Osteoblast (primary cell): ENCODE measurements around the gene RBM15B. TPM values are rescaled to one million over a fixed set of nuclear protein-coding genes. Genes with fewer than 3 reads are reported as not detected.

ENCODE experiments used
- DNase-seq: peaks from one replicate; pipeline ENCODE4 v3.0.0; 2011; ENCODE audit warnings: low spot score, mixed read lengths; ENCODE audit not compliant: insufficient read length; ENCODE audit errors: missing footprints
- H2AFZ ChIP-seq: 2 replicates; pipeline ENCODE4 v1.6.0; 2011; ENCODE audit warnings: mild to moderate bottlenecking, low read length
- H3K27ac ChIP-seq: 2 replicates; pipeline ENCODE4 v1.5.1; 2011; ENCODE audit warnings: mild to moderate bottlenecking, low read depth, low read length, moderate library complexity
- H3K27me3 ChIP-seq: 2 replicates; pipeline ENCODE4 v1.6.0; 2012; ENCODE audit warnings: mild to moderate bottlenecking, control low read depth, inconsistent platforms, low read length, moderate library complexity; ENCODE audit not compliant: insufficient read depth
- H3K36me3 ChIP-seq: 2 replicates; pipeline ENCODE4 v1.5.1; 2011; ENCODE audit warnings: mild to moderate bottlenecking, low read length, control low read depth, moderate library complexity; ENCODE audit not compliant: insufficient read depth
- H3K4me1 ChIP-seq: 2 replicates; pipeline ENCODE4 v1.5.1; 2011; ENCODE audit warnings: mild to moderate bottlenecking, low read length, control low read depth, moderate library complexity; ENCODE audit not compliant: insufficient read depth
- H3K4me2 ChIP-seq: 2 replicates; pipeline ENCODE4 v1.6.0; 2011; ENCODE audit warnings: mild to moderate bottlenecking, low read length; ENCODE audit not compliant: insufficient read depth
- H3K4me3 ChIP-seq: fragments of 200-600 bp; sonication (generic); 3 replicates; pipeline ENCODE4 v1.5.1; 2012; ENCODE audit warnings: mild to moderate bottlenecking, low read length, inconsistent platforms; ENCODE audit not compliant: insufficient read depth
- H3K79me2 ChIP-seq: 2 replicates; pipeline ENCODE4 v1.6.0; 2012; ENCODE audit warnings: mild to moderate bottlenecking, low read length, control low read depth, inconsistent platforms; ENCODE audit not compliant: insufficient read depth
- H3K9me3 ChIP-seq: 2 replicates; pipeline ENCODE4 v1.5.1; 2011; ENCODE audit warnings: low read depth, low read length, control low read depth
- H4K20me1 ChIP-seq: 2 replicates; pipeline ENCODE4 v1.6.0; 2012; ENCODE audit warnings: mild to moderate bottlenecking, low read length, control low read depth; ENCODE audit not compliant: insufficient read depth
- CTCF ChIP-seq: IDR thresholded peaks from 2 replicates; pipeline ENCODE4 v1.5.1; 2011; ENCODE audit warnings: mild to moderate bottlenecking, low read depth, low read length, moderate library complexity; ENCODE audit errors: extremely low read depth
- total RNA-seq: library from RNA; depleted of rRNA; stranded (reverse); fragments of >200 nt; gene quantifications from 2 replicates; pipeline ENCODE4 v1.2.3, GENCODE V29; 2012

RBM15B gene
- total RNA-seq, 1 donor = 48.9 TPM

- DNase-seq = no peak
- Histone ChIP-seq H3K4me2 (no peak overlapping the region), H3K27ac (no peak overlapping the region), H3K79me2 (peaks cover 17% of the 10 kb centered on the region), H3K4me3 (no peak overlapping the region), H3K9me3 (no peaks in the 10 kb centered on the region), H2AFZ (no peak overlapping the region), H4K20me1 (peaks cover 12% of the 10 kb centered on the region), H3K4me1 (peaks cover 6% of the 10 kb centered on the region), H3K27me3 (no peaks in the 10 kb centered on the region), H3K36me3 (peaks cover 41% of the 10 kb centered on the region)
- no peak for TF ChIP-seq CTCF
Measured at GRCh38 chr3:51400166-51400565, 9.1 kb downstream of the RBM15B start.

- Histone ChIP-seq H3K79me2 (peaks cover 1% of the 10 kb centered on the region), H2AFZ (no peak overlapping the region), H3K4me2 (no peak overlapping the region), H3K27me3 (no peaks in the 10 kb centered on the region), H3K36me3 (peaks cover 25% of the 10 kb centered on the region), H4K20me1 (no peaks in the 10 kb centered on the region), H3K4me1 (peaks cover 6% of the 10 kb centered on the region), H3K4me3 (no peak overlapping the region), H3K27ac (no peak overlapping the region), H3K9me3 (no peaks in the 10 kb centered on the region)
- TF ChIP-seq CTCF = no peak
- DNase-seq = no peak
Measured at GRCh38 chr3:51401735-51402134, 10.7 kb downstream of the RBM15B start.

- Histone ChIP-seq H3K4me2 (no peak overlapping the region), H3K9me3 (no peaks in the 10 kb centered on the region), H2AFZ (no peak overlapping the region), H3K27me3 (no peaks in the 10 kb centered on the region), H3K4me3 (no peak overlapping the region), H3K27ac (no peak overlapping the region), H3K4me1 (peaks cover 2% of the 10 kb centered on the region), H4K20me1 (no peaks in the 10 kb centered on the region), H3K79me2 (no peaks in the 10 kb centered on the region), H3K36me3 (peaks cover 16% of the 10 kb centered on the region)
- TF ChIP-seq CTCF = no peak
- DNase-seq = no peak
Measured at GRCh38 chr3:51403675-51404074, 12.6 kb downstream of the RBM15B start.

GRCh38 chr3:51408021-51408420, 16.9 kb downstream of the RBM15B start:
- H3K4me1 ChIP-seq = no peaks in the 10 kb centered on the region
- no peaks in the 10 kb centered on the region for H4K20me1 ChIP-seq
- TF ChIP-seq CTCF = no peak
- H2AFZ ChIP-seq = no peak overlapping the region
- peaks cover 5% of the 10 kb centered on the region for H3K79me2 ChIP-seq
- no peaks in the 10 kb centered on the region for H3K27me3 ChIP-seq
- no peak for DNase-seq
- peaks cover 28% of the 10 kb centered on the region for H3K36me3 ChIP-seq
- no peak overlapping the region for H3K4me3 ChIP-seq
- H3K4me2 ChIP-seq = no peak overlapping the region
- no peaks in the 10 kb centered on the region for H3K9me3 ChIP-seq
- H3K27ac ChIP-seq = no peak overlapping the region
